SIG-M5 treated with dmso at 0.1 percent for 504 hours (cell line): ENCODE data around the gene DUSP14.

Source experiments
- DNase-seq: peaks from one replicate; lab custom pipeline; 2025; ENCODE audit not compliant: unreplicated experiment; lab: John Stamatoyannopoulos, UW

The DUSP14 gene

GRCh38 chr17:37512442-37513068, 22.9 kb downstream of the DUSP14 start:
- no peak for DNase-seq

GRCh38 chr17:37513711-37514110, 24.0 kb downstream of the DUSP14 start:
- no peak for DNase-seq

- no peak for DNase-seq
Observed at GRCh38 chr17:37516127-37516571, 26.5 kb downstream of the DUSP14 start.

GRCh38 chr17:37517881-37518280, 28.2 kb downstream of the DUSP14 start:
- DNase-seq, result no peak

GRCh38 chr17:37518826-37519225, 29.1 kb downstream of the DUSP14 start:
- no peak for DNase-seq

- no peak for DNase-seq
Observed at GRCh38 chr17:37519251-37519985, 29.7 kb downstream of the DUSP14 start.

GRCh38 chr17:37520174-37520573, 30.5 kb downstream of the DUSP14 start:
- no peak for DNase-seq

- DNase-seq, result no peak
Observed at GRCh38 chr17:37521821-37522220, 32.1 kb downstream of the DUSP14 start.

GRCh38 chr17:37523715-37524219, 34.1 kb downstream of the DUSP14 start:
- no peak for DNase-seq

- DNase-seq, result peak; percentile 58
Observed at GRCh38 chr17:37527249-37527851, 37.7 kb downstream of the DUSP14 start.

- no peak for DNase-seq
Observed at GRCh38 chr17:37530420-37530819, 40.7 kb downstream of the DUSP14 start.

- DNase-seq, result no peak
Observed at GRCh38 chr17:37532756-37533155, 43.1 kb downstream of the DUSP14 start.

- DNase-seq, result no peak
Observed at GRCh38 chr17:37535906-37536305, 46.2 kb downstream of the DUSP14 start.

GRCh38 chr17:37538981-37539659, 49.4 kb downstream of the DUSP14 start:
- no peak for DNase-seq

GRCh38 chr17:37541880-37542660, 52.4 kb downstream of the DUSP14 start:
- peak; percentile 22 for DNase-seq

- DNase-seq, result no peak
Observed at GRCh38 chr17:37543637-37544052, 54.0 kb downstream of the DUSP14 start.

GRCh38 chr17:37545486-37545885, 55.8 kb downstream of the DUSP14 start:
- no peak for DNase-seq

GRCh38 chr17:37546302-37546701, 56.6 kb downstream of the DUSP14 start:
- no peak for DNase-seq

GRCh38 chr17:37547986-37548385, 58.3 kb downstream of the DUSP14 start:
- no peak for DNase-seq

GRCh38 chr17:37551788-37552187, 62.1 kb downstream of the DUSP14 start:
- DNase-seq, result no peak
